ENCODE results near the gene HES4. TPM values are rescaled to one million over a fixed set of nuclear protein-coding genes. Genes with fewer than 3 reads are reported as not detected.

HES4 gene
- total and polyA plus RNA-seq, 2 of the 13 experiments (the other 11 are each of a cell fraction or from before 2014, with no cell fraction given) = 8.8 to 10.6 TPM

- BruUV-seq (replicated peaks) = no TSS peak
- H3K9ac ChIP-seq (ENCODE audit: insufficient read depth, low read depth, low read length) = no peak overlapping the region
- H4K20me1 ChIP-seq (ENCODE audit: insufficient read depth, low read length) = peaks cover 5% of the 10 kb centered on the region; the same call in 1 of the 2 replicates
- FAIRE-seq = no peak
- H2AFZ ChIP-seq (ENCODE audit: low read length) = no peak overlapping the region
- H3K4me2 ChIP-seq (ENCODE audit: low read depth, low read length) = no peak overlapping the region
- no peaks in the 10 kb centered on the region for H3K27me3 ChIP-seq (ENCODE audit: control insufficient read depth in 1 of 2, insufficient read depth in 2 of 2, low read length in 2 of 2)
- no peak for DNase-seq (ENCODE audit: low spot score)
- H3K27ac ChIP-seq (ENCODE audit: extremely low read length, insufficient read depth, low read length) = no peak overlapping the region
- no CpG with 5 or more reads among the region's 27 CpGs for WGBS (ENCODE audit: low lambda C conversion rate)
- in situ Hi-C loops (cut with HindIII; ENCODE audit: extremely low pct_ligation_motif_present, low pct_unique_long_range_greater_than_20kb) = no loop called here
- ATAC-seq = no peak
- peaks cover 6% of the 10 kb centered on the region for H3K4me1 ChIP-seq (ENCODE audit: insufficient read depth, low read length)
- no peaks in the 10 kb centered on the region for H3K9me3 ChIP-seq (ENCODE audit: low read length)
- TF ChIP-seq TBX2 (CRISPR knock-in tag; IDR thresholded peaks at IDR 0.05; ENCODE audit: borderline replicate concordance) = no peak
- no peak for TF ChIP-seq FOXK2 (IDR thresholded peaks at IDR 0.05)
- no peak for TF ChIP-seq BRD4 (CRISPR knock-in tag; IDR thresholded peaks at IDR 0.05)
- TF ChIP-seq EP300 (IDR thresholded peaks at IDR 0.05; ENCODE audit: low read depth in 2 of 2, low read length in 2 of 2) = no peak
- TF ChIP-seq EP300 (CRISPR knock-in tag; IDR thresholded peaks at IDR 0.05; ENCODE audit: borderline replicate concordance) = no peak
- ChIA-PET POLR2A (no interaction called here), CTCF (ENCODE audit: low intra/inter-chr PET ratio, low total read pairs) (no interaction called here)
- intact Hi-C loops (cut with micrococcal nuclease; ENCODE audit: unreplicated experiment) = no loop called here
- H3K79me2 ChIP-seq (ENCODE audit: insufficient read depth, low read length) = peaks cover 8% of the 10 kb centered on the region
- peaks cover 40 to 66% of the 10 kb centered on the region in 2 experiments; a peak in 4 of 5 replicates for H3K36me3 ChIP-seq (replicated peaks in 1 of 2; ENCODE audit: control insufficient read depth in 1 of 2, insufficient read depth in 2 of 2, low read length in 2 of 2)
- no peak overlapping the region for H3K4me3 ChIP-seq (replicated peaks in 1 of 3; ENCODE audit: insufficient read depth in 1 of 3, low read depth in 2 of 3, low read length in 3 of 3)
Observed at GRCh38 chr1:1043411-1043810, 43.5 kb upstream of the HES4 start.

GRCh38 chr1:1042835-1043234 lies 42.9 kb upstream of the HES4 start:
- Histone ChIP-seq H3K9ac (ENCODE audit: insufficient read depth, low read depth, low read length) (no peak overlapping the region), H3K27me3 (ENCODE audit: control insufficient read depth in 1 of 2, insufficient read depth in 2 of 2, low read length in 2 of 2) (no peaks in the 10 kb centered on the region), H3K27ac (ENCODE audit: extremely low read length, insufficient read depth, low read length) (no peak overlapping the region), H3K4me3 (replicated peaks in 1 of 3; ENCODE audit: insufficient read depth in 1 of 3, low read depth in 2 of 3, low read length in 3 of 3) (no peak overlapping the region), H3K79me2 (ENCODE audit: insufficient read depth, low read length) (peaks cover 11% of the 10 kb centered on the region), H4K20me1 (ENCODE audit: insufficient read depth, low read length) (peaks cover 10% of the 10 kb centered on the region; the same call in 1 of the 2 replicates), H3K4me1 (ENCODE audit: insufficient read depth, low read length) (peaks cover 11% of the 10 kb centered on the region), H3K36me3 (replicated peaks in 1 of 2; ENCODE audit: control insufficient read depth in 1 of 2, insufficient read depth in 2 of 2, low read length in 2 of 2) (peaks cover 39 to 68% of the 10 kb centered on the region in 2 experiments; a peak in 4 of 5 replicates), H3K9me3 (ENCODE audit: low read length) (no peaks in the 10 kb centered on the region), H3K4me2 (ENCODE audit: low read depth, low read length) (no peak overlapping the region), H2AFZ (ENCODE audit: low read length) (no peak overlapping the region)
- in situ Hi-C loops (cut with HindIII; ENCODE audit: extremely low pct_ligation_motif_present, low pct_unique_long_range_greater_than_20kb) (no loop called here), intact Hi-C loops (cut with micrococcal nuclease; ENCODE audit: unreplicated experiment) (no loop called here)
- WGBS (ENCODE audit: low lambda C conversion rate) = 99% methylated on average over 10 of the region's 10 CpGs
- CTCF ChIA-PET (ENCODE audit: low intra/inter-chr PET ratio, low total read pairs) = no interaction called here
- DNase-seq (ENCODE audit: low spot score) = no peak
- ATAC-seq = no peak
- no peak for FAIRE-seq
- TF ChIP-seq CREB3 (CRISPR knock-in tag; IDR thresholded peaks at IDR 0.05) = no peak
- TF ChIP-seq CEBPZ (IDR thresholded peaks at IDR 0.05; ENCODE audit: low read length) = no peak
- no peak for TF ChIP-seq BORCS8-MEF2B (CRISPR knock-in tag; IDR thresholded peaks at IDR 0.05)
- peak; percentile 8 for TF ChIP-seq AGO2 (optimal IDR thresholded peaks at IDR 0.05; ENCODE audit: low read depth, low read length)
- no peak for TF ChIP-seq TGIF2 (CRISPR knock-in tag; IDR thresholded peaks at IDR 0.05)
- peak; percentile 74 for TF ChIP-seq ZBTB33 (CRISPR knock-in tag; IDR thresholded peaks at IDR 0.05)
- POLR2A ChIA-PET = no interaction called here
- BruUV-seq (replicated peaks) = no TSS peak

Measured in HepG2 (cell line).